NCI-H69 (cell line): ENCODE measurements around the gene RFX3.

ENCODE experiments used
- DNase-seq: peaks from one replicate; lab custom pipeline; 2025; lab: John Stamatoyannopoulos, UW

Gene RFX3

GRCh38 chr9:3282365-3282764, 243.4 kb downstream of the RFX3 start:
- peak; percentile 12 for DNase-seq

DNA sequence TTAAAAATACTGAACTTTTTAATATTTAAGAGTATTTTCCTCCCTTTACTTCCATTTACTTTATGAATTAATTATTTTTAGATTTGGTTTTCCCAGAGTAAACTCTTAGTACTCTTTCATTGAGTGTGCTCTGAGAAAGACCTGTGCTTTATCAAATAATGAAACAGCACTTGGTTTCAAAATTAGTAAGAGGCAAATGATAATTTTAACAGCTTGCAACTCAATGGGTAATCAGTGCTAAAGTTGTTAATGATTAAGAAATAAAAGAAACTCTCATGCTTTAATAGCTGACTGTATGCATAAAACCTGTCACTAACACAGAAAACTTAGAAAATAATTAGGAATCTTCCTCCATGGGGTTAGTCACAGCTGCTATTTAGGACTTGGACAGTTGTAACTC, 244.4 kb downstream of the RFX3 start:
- no peak for DNase-seq

GRCh38 chr9:3277200-3277599, 248.6 kb downstream of the RFX3 start:
- DNase-seq, result no peak

DNA sequence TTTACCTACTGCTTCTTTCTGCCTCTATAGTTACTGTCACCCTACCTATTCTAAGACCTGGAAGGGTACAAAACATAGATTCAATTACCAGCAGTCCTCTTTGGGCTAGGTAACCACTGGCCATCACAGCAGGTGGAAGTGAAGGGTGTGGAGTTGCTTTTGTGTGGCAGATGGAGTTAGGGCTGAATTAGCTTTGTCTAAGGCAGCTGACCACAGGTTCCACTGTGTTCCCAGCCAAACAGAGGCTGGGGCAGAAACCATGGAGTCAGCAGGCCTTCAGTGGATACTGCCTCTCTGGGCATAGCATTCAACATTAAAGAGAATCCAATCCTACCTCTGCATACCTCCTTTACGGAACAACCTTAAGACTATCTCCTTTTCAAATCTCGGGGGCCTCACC, 254.2 kb downstream of the RFX3 start:
- peak; percentile 78 for DNase-seq

DNA sequence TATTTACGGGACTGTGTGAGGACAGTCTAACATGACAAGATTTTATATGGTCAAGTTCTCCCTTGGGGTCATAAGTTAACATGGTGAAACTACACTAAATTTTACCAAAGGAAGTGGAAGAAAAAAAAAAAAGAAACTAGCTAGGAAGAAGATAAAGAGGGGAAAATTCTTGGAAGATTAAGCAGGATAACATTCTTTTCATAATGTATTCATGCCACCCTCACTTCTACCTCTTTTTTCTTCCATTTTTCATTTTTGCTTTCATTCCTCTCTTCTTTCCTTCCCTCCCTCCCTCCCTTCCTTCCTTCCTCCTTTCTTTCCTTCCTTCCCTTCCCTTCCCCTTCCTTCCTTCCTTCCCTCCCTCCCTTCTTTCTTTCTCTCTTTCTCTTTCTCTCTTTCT, 254.6 kb downstream of the RFX3 start:
- DNase-seq, result no peak

- DNase-seq, result no peak
These were observed 257.6 kb downstream of the RFX3 start for GRCh38 chr9:3268223-3268622.

- no peak for DNase-seq
These were observed 262.1 kb downstream of the RFX3 start for GRCh38 chr9:3263698-3264097.

- DNase-seq, result no peak
These were observed 262.8 kb downstream of the RFX3 start for GRCh38 chr9:3262826-3263529.

DNA sequence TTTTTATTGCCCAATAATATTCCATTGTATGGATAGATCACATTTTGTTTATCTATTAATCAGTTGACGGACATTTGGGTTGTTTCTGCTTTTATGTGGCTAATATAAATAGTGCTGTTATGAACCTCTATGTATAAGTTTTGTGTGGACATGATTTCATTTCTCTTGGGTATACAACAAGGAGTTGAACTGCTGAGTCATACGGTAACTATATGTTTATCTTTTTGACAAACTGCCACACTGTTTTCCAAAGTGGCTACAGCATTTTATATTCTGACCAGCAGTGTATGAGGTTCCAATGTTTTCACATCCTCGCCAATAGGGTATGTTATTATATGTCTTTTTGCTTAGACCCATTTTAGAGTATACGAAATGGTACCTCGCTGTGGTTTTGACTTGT, 264.3 kb downstream of the RFX3 start:
- no peak for DNase-seq

- no peak for DNase-seq
These were observed 269.1 kb downstream of the RFX3 start for GRCh38 chr9:3256571-3257330.

DNA sequence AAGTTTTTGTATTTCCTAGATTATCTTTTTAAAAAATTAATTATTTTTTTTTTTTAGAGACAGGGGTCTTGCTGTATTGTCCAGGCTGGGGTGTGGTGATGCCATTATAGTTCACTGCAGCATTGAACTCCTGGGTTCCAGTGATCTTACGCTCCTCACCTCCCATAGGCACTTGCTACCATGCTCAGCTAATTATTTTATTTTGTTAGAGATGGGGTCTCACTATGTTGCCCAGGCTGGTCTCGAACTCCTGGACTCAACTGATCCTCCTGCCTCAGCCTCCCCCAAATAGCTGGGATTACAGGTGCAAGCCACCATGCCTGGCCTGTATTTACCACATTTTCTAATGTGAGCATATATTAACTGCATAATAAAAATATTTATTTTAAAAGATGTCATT, 274.5 kb downstream of the RFX3 start:
- no peak for DNase-seq

DNA sequence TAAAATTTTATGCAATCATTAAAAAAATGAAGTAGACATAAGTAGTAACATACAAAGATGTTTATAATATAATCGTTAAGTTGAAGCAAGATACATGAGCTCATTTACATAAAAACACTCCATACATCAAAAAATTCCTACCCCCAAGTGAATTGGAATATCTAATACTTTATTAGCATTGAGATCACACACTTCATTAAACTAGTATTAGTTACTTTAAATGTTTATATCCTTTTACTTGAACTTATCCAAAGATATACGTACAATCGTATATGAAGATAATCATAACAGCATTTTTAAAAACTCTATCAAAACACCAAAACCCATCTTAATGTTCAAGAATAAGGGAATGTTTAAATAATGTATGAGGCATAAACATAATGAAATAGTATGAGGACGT, 275.1 kb downstream of the RFX3 start:
- no peak for DNase-seq

DNA sequence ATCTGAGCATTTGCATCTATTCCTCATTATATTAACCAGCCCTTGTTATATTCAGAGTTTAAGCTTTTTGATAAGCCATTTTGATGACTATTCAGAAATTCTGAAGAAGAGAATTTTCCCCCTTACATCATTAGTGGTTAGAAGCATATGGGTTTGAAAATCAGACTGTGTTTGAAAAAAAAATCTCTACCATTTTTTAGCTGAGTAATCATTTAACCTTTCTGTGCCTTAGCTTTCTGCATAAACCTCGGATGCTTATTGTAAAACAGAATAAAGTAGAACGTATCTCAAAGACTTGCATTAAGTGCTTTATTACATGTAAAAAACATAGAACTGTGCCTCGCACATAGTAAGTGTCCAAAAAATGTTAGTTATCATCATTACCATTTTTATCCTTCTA, 278.6 kb downstream of the RFX3 start:
- DNase-seq, result no peak

- peak; percentile 95 for DNase-seq
These were observed 279.6 kb downstream of the RFX3 start for GRCh38 chr9:3246241-3246640.

GRCh38 chr9:3244963-3245653, 280.7 kb downstream of the RFX3 start:
- DNase-seq, result peak; percentile 98

DNA sequence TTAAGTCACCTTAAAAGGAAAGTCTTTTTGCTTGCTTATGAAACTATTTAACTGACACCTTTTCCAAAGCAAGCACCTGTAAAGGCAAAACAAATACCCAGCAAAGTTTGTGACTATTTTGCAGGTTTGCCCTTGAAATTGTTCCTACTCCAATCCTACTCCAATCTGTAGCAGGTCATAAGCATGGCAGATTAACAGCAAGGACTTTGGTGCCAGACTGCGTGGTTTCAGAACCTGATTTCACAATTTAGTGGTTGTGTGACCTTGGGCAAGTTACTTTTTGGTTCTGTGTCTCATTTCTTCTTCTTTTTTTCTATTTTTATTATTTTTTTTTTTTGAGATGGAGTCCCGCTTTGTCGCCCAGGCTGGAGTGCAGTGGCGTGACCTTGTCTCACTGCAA, 282.1 kb downstream of the RFX3 start:
- no peak for DNase-seq

- peak; percentile 40 for DNase-seq
These were observed 284.5 kb downstream of the RFX3 start for GRCh38 chr9:3241290-3241689.

GRCh38 chr9:3240656-3241268, 285.0 kb downstream of the RFX3 start:
- peak; percentile 87 for DNase-seq

DNA sequence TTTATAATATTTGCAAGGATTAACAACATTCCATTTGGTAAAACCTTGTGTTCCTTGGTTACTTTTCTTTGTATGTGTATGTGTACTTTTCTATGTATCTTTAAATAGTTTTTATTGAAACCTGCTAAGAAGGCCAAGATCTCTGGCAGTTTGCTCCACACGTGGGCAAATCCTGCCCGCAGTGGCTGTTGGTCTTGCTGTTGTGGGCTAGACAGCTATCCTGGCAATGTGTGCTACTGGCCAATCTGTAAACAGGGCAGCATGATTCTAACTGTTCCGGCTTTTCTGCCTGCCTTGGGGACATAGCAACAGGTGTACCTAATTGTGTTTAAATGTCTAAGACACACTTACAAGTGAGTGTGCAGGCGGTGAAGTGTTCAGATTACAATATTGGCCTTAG, 286.6 kb downstream of the RFX3 start:
- DNase-seq, result no peak

DNA sequence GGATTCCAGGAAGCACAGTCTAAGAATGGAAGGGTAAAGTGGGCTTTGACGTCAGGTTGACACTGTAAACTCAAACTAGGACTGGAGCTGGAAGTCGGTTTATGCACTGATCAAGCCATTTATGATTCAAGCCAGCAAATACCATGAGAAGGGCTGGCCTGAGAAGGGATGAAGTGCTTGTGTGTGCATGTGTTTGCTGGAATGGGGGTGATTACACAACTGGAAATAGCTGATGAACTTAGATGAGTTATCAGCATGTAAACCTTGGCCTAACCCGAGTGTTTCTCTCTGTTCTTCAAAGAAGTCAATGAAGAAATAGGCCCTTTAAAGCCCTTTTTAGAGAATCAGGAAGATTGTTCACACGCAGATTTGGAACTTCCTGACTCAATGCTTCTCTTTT, 287.6 kb downstream of the RFX3 start:
- no peak for DNase-seq

DNA sequence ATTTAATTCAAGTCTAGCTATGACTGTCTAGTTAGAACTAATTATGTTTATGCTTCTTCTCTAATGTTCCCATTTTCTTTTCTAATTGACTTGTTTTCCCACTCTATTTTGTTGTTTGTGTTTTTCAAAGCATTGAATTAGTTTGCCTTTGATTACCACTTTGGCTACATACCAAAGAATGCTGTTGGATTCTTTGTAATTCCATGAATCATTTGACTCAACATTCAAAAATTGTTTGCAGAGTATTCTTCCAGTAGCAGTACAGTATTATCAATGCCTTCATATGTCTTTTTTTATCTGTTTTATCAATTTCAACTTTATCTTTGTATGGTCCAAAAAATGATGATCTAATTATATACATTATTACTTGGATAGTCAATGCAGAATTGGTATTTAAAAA, 288.7 kb downstream of the RFX3 start:
- no peak for DNase-seq

- no peak for DNase-seq
These were observed 290.3 kb downstream of the RFX3 start for GRCh38 chr9:3235497-3235896.

DNA sequence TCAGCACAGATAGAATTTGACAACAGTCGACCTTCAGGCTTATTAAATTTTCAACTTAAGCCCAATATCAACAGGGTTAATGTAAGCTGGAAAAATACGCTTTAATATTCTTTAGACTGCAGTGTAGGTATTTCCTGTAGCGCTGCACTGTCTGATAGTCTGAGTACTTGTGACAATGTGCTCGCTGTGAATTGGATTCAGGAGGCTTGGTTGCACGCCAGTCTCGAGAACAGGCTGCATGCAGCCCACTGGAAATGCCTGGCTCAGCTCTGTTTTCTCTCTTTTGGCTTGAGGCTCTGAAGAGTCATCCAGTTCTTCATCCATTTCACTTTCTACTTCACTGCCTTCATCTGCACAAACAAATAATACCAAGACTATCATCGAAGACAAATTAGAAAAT, 300.9 kb downstream of the RFX3 start:
- peak; percentile 17 for DNase-seq
